ENCODE measurements around the gene AFAP1L2. TPM values are rescaled to one million over a fixed set of nuclear protein-coding genes. Genes with fewer than 3 reads are reported as not detected.

The AFAP1L2 gene
- total RNA-seq, 2 donors from 2014 or later, result 5.8 to 6.3 TPM

DNA sequence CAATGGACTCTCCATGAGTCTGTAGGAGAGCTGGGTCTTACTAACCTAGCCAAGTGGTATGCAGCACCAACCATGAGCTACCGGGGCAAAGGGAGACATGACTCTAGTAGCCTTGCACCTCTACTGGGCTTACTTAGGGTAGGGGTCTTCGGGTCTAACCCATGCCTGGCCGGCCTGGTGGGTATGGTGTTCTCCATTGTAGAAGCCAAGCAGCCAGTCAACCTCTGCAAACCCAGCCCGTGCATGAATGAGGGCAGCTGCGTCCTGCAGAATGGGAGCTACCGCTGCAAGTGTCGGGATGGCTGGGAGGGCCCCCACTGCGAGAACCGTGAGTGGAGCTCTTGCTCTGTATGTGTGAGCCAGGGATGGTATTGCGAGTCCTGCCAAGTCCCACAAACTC lies 114.3 kb downstream of the AFAP1L2 start:
- H3K4me1 ChIP-seq, result peaks cover 0 to 10% of the 10 kb centered on the region in 2 donors
- no peak for DNase-seq (ENCODE audit: low spot score)
- no peaks in the 10 kb centered on the region for H3K36me3 ChIP-seq
- H3K27ac ChIP-seq, result no peak overlapping the region
- TF ChIP-seq, protein P1, sequence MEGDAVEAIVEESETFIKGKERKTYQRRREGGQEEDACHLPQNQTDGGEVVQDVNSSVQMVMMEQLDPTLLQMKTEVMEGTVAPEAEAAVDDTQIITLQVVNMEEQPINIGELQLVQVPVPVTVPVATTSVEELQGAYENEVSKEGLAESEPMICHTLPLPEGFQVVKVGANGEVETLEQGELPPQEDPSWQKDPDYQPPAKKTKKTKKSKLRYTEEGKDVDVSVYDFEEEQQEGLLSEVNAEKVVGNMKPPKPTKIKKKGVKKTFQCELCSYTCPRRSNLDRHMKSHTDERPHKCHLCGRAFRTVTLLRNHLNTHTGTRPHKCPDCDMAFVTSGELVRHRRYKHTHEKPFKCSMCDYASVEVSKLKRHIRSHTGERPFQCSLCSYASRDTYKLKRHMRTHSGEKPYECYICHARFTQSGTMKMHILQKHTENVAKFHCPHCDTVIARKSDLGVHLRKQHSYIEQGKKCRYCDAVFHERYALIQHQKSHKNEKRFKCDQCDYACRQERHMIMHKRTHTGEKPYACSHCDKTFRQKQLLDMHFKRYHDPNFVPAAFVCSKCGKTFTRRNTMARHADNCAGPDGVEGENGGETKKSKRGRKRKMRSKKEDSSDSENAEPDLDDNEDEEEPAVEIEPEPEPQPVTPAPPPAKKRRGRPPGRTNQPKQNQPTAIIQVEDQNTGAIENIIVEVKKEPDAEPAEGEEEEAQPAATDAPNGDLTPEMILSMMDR (IDR thresholded peaks at IDR 0.05), result no peak
- no peaks in the 10 kb centered on the region for H3K27me3 ChIP-seq
- peaks cover 0 to 2% of the 10 kb centered on the region in 2 donors for H3K9me3 ChIP-seq
- H3K4me3 ChIP-seq, result no peak overlapping the region

DNA sequence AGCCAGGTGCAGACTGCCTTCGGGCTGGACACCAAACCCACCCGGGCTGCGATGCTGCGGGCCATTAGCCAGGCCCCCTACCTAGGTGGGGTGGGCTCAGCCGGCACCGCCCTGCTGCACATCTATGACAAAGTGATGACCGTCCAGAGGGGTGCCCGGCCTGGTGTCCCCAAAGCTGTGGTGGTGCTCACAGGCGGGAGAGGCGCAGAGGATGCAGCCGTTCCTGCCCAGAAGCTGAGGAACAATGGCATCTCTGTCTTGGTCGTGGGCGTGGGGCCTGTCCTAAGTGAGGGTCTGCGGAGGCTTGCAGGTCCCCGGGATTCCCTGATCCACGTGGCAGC lies 115.2 kb downstream of the AFAP1L2 start:
- no peak for DNase-seq (ENCODE audit: low spot score)
- Histone ChIP-seq H3K27me3 (no peaks in the 10 kb centered on the region), H3K9me3 (no peaks in the 10 kb centered on the region), H3K4me1 (peaks cover 0 to 10% of the 10 kb centered on the region in 2 donors), H3K27ac (no peak overlapping the region), H3K4me3 (no peak overlapping the region), H3K36me3 (no peaks in the 10 kb centered on the region)
- TF ChIP-seq, protein P1 (IDR thresholded peaks at IDR 0.05), result no peak

DNA sequence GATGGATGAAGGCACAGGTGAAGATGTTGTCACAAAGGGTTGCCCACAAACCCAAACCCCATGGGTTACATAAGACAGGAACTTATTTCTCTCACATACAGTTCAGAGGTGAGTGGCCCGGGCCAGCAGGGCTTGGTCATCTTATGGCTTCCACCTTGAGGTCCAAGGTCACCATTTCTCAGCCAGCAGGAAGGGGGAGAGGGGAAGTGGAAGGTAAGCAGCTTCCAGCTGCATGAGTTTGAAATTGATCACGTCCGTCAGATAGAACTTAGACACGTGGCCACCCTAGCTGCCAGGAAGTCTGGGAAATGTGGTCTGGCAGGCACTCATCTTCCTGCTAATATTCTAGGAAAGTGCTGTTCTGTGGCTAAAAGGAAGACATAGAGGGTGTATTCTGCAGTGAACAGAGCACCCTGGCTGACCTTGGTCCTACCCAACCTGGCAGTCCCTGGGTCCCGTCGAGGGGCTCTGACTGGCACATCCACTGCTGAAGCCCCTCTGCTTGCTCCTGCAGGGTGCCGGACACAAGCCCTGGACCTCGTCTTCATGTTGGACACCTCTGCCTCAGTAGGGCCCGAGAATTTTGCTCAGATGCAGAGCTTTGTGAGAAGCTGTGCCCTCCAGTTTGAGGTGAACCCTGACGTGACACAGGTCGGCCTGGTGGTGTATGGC lies 115.7 kb downstream of the AFAP1L2 start:
- H3K9me3 ChIP-seq, result no peaks in the 10 kb centered on the region
- H3K36me3 ChIP-seq, result no peaks in the 10 kb centered on the region
- no peak overlapping the region for H3K4me3 ChIP-seq
- H3K4me1 ChIP-seq, result peaks cover 0 to 10% of the 10 kb centered on the region in 2 donors
- TF ChIP-seq, protein P1 (IDR thresholded peaks at IDR 0.05), result no peak
- DNase-seq (ENCODE audit: low spot score), result no peak
- H3K27ac ChIP-seq, result no peak overlapping the region
- H3K27me3 ChIP-seq, result no peaks in the 10 kb centered on the region

DNA sequence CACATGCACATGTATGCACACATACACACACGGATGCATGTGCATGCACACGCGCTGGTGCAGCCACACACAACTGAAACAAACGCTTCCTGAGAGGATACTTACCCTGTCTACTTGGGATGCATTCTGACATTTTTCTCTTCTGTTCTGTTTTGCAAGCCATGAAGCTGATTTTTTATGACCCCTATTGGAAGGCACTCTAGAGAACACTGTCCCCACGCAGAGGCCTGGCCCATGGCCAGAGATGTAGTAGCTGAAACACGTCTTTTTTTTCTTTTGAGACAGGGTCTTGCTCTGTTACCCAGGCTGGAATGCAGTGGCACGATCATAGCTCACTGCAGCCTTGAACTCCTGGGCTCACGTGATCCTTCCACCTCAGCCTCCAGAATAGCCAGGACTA lies 117.4 kb downstream of the AFAP1L2 start:
- H3K4me1 ChIP-seq, result peaks cover 0 to 10% of the 10 kb centered on the region in 2 donors
- TF ChIP-seq, protein P1 (IDR thresholded peaks at IDR 0.05), result no peak
- no peak overlapping the region for H3K27ac ChIP-seq
- no peak for DNase-seq (ENCODE audit: low spot score)
- no peaks in the 10 kb centered on the region for H3K36me3 ChIP-seq
- H3K9me3 ChIP-seq, result no peaks in the 10 kb centered on the region
- H3K27me3 ChIP-seq, result no peaks in the 10 kb centered on the region
- H3K4me3 ChIP-seq, result no peak overlapping the region

DNA sequence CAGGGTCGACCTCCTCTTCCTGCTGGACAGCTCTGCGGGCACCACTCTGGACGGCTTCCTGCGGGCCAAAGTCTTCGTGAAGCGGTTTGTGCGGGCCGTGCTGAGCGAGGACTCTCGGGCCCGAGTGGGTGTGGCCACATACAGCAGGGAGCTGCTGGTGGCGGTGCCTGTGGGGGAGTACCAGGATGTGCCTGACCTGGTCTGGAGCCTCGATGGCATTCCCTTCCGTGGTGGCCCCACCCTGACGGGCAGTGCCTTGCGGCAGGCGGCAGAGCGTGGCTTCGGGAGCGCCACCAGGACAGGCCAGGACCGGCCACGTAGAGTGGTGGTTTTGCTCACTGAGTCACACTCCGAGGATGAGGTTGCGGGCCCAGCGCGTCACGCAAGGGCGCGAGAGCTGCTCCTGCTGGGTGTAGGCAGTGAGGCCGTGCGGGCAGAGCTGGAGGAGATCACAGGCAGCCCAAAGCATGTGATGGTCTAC lies 118.3 kb downstream of the AFAP1L2 start:
- Histone ChIP-seq H3K27me3 (no peaks in the 10 kb centered on the region), H3K27ac (no peak overlapping the region), H3K4me1 (peaks cover 0 to 10% of the 10 kb centered on the region in 2 donors), H3K36me3 (no peaks in the 10 kb centered on the region), H3K4me3 (no peak overlapping the region), H3K9me3 (no peaks in the 10 kb centered on the region)
- DNase-seq (ENCODE audit: low spot score), result no peak
- TF ChIP-seq, protein P1 (IDR thresholded peaks at IDR 0.05), result no peak

Measured in right atrium auricular region (tissue), 2 donors.